Activated CD8-positive, alpha-beta memory T cell treated with anti-CD3 and anti-CD28 coated beads, Interleukin-2, amount 50 U/mL, for 48 hours (primary cell): Measurements from ENCODE around the gene SYNGR4.

Source experiments
- DNase-seq: peaks from one replicate; pipeline ENCODE4 v3.0.0-alpha.2; 2020

The SYNGR4 gene

GRCh38 chr19:48341515-48342413, 22.4 kb upstream of the SYNGR4 start:
- no peak for DNase-seq

GRCh38 chr19:48342414-48342738, 21.8 kb upstream of the SYNGR4 start:
- DNase-seq, result no peak

GRCh38 chr19:48342841-48343540, 21.2 kb upstream of the SYNGR4 start:
- DNase-seq, result no peak

GRCh38 chr19:48344892-48345291, 19.3 kb upstream of the SYNGR4 start:
- no peak for DNase-seq

GRCh38 chr19:48346191-48346590, 18.0 kb upstream of the SYNGR4 start:
- DNase-seq, result no peak

GRCh38 chr19:48348045-48348444, 16.1 kb upstream of the SYNGR4 start:
- DNase-seq, result no peak

- no peak for DNase-seq
These were observed 15.4 kb upstream of the SYNGR4 start for GRCh38 chr19:48348737-48349136.

GRCh38 chr19:48350856-48351255, 13.3 kb upstream of the SYNGR4 start:
- no peak for DNase-seq

- peak; percentile 97 for DNase-seq
These were observed 12.8 kb upstream of the SYNGR4 start for GRCh38 chr19:48351341-48351752.

- no peak for DNase-seq
These were observed 10.5 kb upstream of the SYNGR4 start for GRCh38 chr19:48353677-48354076.

- no peak for DNase-seq
These were observed 9.7 kb upstream of the SYNGR4 start for GRCh38 chr19:48354332-48354992.

GRCh38 chr19:48355365-48355954, 8.7 kb upstream of the SYNGR4 start:
- DNase-seq, result no peak

- DNase-seq, result no peak
These were observed 5.0 kb upstream of the SYNGR4 start for GRCh38 chr19:48359123-48359522.

- no peak for DNase-seq
These were observed 2.3 kb upstream of the SYNGR4 start for GRCh38 chr19:48361912-48362311.

- peak; percentile 92 for DNase-seq
These were observed 1.3 kb upstream of the SYNGR4 start for GRCh38 chr19:48362716-48363499.

GRCh38 chr19:48363500-48363809, 712 bp upstream of the SYNGR4 start:
- peak; percentile 77 for DNase-seq

GRCh38 chr19:48364598-48365348, 606 bp downstream of the SYNGR4 start:
- no peak for DNase-seq

GRCh38 chr19:48365602-48366001, 1.4 kb downstream of the SYNGR4 start:
- no peak for DNase-seq

- no peak for DNase-seq
These were observed 3.7 kb downstream of the SYNGR4 start for GRCh38 chr19:48367855-48368254.

- no peak for DNase-seq
These were observed 4.8 kb downstream of the SYNGR4 start for GRCh38 chr19:48368936-48369335.

GRCh38 chr19:48370955-48371354, 6.8 kb downstream of the SYNGR4 start:
- no peak for DNase-seq

GRCh38 chr19:48371367-48371766, 7.2 kb downstream of the SYNGR4 start:
- no peak for DNase-seq
